Epithelial cell of esophagus (primary cell): ENCODE results near the gene CYTH2.
"Not testable (repeated sequence)": the region's sequence is repeated elsewhere in the genome, so short reads cannot be mapped to it uniquely, and the experiment has no call there.

Experiments used
- DNase-seq: peaks from one replicate; pipeline ENCODE4 v3.0.0; 2010; ENCODE audit warnings: low read depth
- H3K4me3 ChIP-seq: 2 replicates; pipeline ENCODE4 v1.5.1; 2011; ENCODE audit warnings: mild to moderate bottlenecking, low read length, control low read depth
- TF ChIP-seq, protein P1 (sequence below): IDR thresholded peaks from 2 replicates; pipeline ENCODE4 v1.5.1; 2011; ENCODE audit warnings: low read depth, mild to moderate bottlenecking, low read length, control low read depth, inconsistent platforms; ENCODE audit not compliant: insufficient read depth; ENCODE audit errors: missing control alignments

Gene CYTH2

DNA sequence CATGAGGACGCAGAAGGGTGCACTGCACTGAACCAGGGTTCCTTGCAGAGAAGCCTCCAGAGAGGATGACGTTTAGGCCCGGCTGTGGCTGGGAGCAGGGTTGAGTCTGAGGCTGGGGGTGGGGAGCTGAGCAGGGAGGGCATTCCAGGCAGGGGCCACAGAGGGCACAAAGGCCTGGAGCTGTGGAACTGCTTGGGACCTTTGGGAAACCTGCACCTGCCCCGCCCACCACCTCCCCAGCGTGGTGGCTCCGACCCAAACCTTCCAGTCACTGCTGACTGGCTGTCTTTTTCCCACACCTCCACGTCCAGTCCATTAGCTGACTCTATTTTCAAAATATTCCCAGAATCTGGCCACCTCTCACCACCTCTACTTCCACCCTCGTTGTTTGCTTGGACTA lies 47.4 kb downstream of the CYTH2 start:
- TF ChIP-seq, protein P1, sequence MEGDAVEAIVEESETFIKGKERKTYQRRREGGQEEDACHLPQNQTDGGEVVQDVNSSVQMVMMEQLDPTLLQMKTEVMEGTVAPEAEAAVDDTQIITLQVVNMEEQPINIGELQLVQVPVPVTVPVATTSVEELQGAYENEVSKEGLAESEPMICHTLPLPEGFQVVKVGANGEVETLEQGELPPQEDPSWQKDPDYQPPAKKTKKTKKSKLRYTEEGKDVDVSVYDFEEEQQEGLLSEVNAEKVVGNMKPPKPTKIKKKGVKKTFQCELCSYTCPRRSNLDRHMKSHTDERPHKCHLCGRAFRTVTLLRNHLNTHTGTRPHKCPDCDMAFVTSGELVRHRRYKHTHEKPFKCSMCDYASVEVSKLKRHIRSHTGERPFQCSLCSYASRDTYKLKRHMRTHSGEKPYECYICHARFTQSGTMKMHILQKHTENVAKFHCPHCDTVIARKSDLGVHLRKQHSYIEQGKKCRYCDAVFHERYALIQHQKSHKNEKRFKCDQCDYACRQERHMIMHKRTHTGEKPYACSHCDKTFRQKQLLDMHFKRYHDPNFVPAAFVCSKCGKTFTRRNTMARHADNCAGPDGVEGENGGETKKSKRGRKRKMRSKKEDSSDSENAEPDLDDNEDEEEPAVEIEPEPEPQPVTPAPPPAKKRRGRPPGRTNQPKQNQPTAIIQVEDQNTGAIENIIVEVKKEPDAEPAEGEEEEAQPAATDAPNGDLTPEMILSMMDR: no peak
- H3K4me3 ChIP-seq: no peak overlapping the region
- DNase-seq: no peak

DNA sequence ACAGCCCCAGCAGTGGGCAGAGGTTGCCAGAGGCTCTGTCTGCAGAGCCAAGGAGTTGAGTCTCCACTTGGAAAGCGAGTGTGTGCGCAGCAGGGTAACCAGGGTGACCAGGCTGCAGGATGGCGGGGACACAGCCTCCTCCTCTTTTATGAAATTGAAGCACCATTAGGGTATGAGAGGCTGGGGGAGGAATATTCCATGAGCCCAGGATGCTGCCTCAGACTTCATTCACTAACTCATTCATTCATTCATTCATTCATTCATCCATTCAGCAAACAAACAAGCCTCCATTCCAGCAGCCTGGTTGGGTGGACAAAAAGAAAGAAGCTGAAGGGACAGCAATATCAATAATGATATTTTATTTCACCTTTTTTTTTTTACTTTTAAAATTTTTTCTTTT lies 49.0 kb downstream of the CYTH2 start:
- DNase-seq: no peak
- no peak overlapping the region for H3K4me3 ChIP-seq
- TF ChIP-seq, protein P1: no peak

GRCh38 chr19:48519426-48519825 lies 50.3 kb downstream of the CYTH2 start:
- H3K4me3 ChIP-seq: not testable (repeated sequence)

GRCh38 chr19:48520134-48520533 lies 51.0 kb downstream of the CYTH2 start:
- H3K4me3 ChIP-seq: no peak overlapping the region
- no peak for DNase-seq
- TF ChIP-seq, protein P1: no peak

More at GRCh38 chr19:48519426-48519825, 50.3 kb downstream of the CYTH2 start:
- DNase-seq: not testable (repeated sequence)

DNA sequence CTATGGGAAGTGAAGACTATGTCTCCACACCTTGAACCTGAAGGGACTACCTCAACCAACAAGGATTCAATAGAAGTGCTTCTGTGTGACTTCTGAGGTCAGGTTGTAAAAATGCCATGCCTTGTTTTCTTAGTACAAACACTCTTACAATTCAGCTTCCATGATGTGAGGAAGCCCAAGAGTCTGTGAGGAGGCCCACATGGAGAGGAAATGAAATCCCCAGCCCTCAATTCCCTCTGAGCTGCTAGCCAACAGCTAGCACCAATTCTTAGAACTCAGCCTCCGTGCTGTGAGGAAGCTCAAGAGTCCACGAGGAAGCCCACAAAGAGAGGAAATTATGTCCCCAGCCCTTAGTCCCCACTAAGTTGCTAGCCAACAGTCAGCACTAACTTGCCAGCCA lies 55.1 kb downstream of the CYTH2 start:
- DNase-seq: no peak
- no peak overlapping the region for H3K4me3 ChIP-seq
- TF ChIP-seq, protein P1: no peak

DNA sequence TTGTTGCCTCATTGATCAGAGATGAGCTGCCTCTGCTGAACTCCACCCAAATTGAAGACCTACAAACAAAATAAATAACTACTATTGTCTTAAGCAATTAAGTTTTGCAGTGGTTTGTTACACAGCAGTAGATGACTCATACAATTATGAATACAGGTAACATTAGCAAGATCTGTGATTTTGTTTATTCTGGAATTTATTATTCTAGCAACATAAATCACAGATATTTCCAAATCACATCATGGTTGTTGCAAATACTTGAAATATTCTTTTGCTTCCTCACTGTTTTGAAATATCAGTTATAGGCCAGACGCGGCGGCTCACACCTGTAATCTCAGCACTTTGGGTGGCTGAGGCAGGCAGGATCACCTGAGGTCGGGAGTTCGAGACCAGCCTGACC lies 55.6 kb downstream of the CYTH2 start:
- TF ChIP-seq, protein P1: no peak
- no peak for DNase-seq

GRCh38 chr19:48529156-48529555 lies 60.0 kb downstream of the CYTH2 start:
- no peak overlapping the region for H3K4me3 ChIP-seq
- TF ChIP-seq, protein P1: no peak
- no peak for DNase-seq

More for the DNA sequence above, 55.6 kb downstream of the CYTH2 start:
- no peak overlapping the region for H3K4me3 ChIP-seq
